NCI-H510A (cell line): ENCODE data around the gene CDT1.
"Not testable (repeated sequence)": the region's sequence is repeated elsewhere in the genome, so short reads cannot be mapped to it uniquely, and the experiment has no call there.

Experiments used
- DNase-seq: peaks from one replicate; lab custom pipeline; 2025; lab: John Stamatoyannopoulos, UW

Gene CDT1

DNA sequence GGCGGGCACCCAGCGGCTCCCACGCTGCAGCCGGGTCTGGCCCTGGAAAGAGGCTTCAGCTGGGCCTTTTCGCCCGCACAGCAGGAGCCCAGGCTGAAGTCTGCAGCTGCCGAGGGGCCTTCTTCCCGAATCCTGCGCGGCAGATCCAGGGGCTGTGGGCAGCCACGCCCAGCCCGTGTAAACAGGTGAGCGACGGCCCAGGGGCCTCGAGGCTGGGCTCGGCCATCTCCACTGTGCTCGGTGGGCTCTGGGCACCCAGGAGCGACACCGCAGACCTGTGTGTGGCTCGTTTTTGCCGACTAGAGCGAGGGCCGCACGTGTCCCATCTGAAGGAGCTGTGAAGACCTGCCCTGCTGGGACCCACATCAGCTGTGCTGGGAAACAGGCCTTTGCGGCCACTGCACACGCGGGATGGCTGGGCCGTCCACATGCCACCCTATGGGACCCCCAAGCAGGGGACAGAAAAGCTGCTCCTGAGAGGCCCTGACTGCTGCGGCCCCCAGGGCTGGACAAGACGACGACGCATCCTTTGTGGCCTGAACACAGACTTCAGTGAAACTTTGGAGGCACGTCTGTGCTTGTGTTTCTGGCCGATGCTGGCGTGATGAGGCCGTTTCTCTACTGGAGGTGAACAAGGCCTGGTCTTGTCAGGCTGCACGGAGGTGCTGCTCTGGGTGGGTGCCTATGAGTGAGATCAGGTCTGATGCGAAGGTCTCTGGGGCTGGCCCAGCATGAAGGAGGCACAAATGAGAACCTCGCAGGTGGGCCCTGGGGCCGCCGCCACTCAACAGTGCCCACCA is 13.3 kb downstream of the CDT1 start:
- no peak for DNase-seq

DNA sequence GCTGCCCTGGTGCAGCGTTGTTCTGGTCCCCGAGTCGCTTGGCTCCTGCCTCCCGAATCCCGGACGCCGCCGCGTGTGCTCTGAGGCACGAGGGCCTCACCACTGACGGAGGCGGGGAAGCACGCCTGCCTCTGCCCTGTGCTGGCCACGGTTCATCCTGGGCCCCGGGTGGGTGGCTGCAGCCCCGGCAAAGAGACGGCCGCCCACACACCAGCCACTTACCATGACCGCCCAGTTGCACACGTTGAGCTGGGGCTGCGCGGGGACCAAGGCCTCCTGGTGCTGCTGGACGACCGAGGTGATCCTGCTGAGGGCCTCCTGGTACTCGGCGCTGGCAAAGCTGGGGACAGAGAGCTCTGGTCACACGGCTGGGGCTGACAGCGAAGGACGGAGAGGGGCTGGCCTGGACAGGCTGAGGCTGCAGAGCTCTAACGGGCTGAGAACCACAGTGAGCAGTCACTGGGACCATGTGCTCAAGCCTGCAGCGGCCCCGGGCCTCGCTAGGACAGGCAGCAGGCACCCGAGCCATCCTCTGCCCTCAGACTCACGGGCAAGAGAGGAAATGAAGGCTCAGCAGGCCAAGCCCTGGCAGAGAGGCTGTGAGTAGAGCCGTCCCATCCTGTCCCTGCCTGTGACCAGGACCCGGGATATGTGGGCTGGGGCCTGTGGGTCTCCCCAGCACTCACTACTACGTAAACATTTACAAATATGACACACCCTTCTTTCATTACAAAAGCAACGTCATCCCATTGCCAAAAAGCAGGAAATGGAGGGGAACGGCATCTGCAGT is 14.4 kb downstream of the CDT1 start:
- no peak for DNase-seq

DNA sequence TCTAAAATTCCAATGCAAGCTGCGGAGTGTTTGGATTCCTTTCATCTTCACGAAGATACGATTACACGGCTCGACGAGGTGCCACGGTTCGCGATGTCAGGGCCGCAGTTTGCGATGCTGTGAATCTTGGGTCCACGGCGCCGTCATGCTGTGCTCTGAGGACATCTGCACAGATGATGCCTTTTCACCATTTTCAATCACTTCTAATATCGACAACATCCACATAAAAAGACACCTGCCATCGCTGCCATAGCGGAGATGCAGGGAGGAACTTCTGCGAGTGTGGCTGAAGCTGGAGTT is 14.9 kb downstream of the CDT1 start:
- DNase-seq, result no peak

GRCh38 chr16:88819126-88819525 is 15.5 kb downstream of the CDT1 start:
- no peak for DNase-seq

GRCh38 chr16:88820385-88821025 is 16.9 kb downstream of the CDT1 start:
- DNase-seq, result no peak

DNA sequence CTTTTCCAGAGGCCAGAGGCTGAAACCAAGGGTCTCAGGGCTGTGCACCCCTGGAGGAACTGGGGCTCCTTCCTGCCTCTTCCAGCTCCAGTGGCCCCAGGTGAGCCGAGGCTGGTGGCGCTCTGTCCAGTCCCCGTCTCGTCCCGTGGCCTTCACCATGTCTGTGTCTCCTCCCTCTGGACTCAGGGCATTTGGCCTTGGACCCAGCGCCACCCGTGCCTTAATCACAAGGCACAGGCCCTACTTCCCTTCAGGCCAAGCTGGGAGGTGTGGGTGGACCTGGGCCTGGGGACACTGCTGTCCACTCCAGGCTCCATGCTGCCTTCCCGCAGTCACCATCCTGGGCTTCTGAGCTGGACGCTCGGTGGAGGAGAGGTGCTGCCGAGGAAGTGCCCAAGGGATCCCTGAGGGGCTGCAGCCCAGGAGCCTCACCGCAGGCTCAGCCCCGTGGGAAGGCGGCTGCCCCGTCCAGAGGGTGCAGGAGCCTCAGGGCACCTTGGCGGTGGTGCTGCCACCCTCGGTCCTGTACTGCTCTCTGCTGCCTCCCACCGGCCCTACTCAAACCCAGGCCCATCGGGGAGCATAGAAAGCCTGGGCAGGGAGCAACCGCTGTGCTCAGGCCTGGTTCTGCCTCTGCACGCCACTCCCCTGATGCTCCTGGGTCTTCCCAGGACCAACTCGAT is 17.7 kb downstream of the CDT1 start:
- no peak for DNase-seq

GRCh38 chr16:88822281-88823040 is 18.9 kb downstream of the CDT1 start:
- DNase-seq, result no peak

GRCh38 chr16:88823646-88824045 is 20.1 kb downstream of the CDT1 start:
- DNase-seq, result not testable (repeated sequence)

GRCh38 chr16:88824256-88825077 is 20.9 kb downstream of the CDT1 start:
- no peak for DNase-seq

DNA sequence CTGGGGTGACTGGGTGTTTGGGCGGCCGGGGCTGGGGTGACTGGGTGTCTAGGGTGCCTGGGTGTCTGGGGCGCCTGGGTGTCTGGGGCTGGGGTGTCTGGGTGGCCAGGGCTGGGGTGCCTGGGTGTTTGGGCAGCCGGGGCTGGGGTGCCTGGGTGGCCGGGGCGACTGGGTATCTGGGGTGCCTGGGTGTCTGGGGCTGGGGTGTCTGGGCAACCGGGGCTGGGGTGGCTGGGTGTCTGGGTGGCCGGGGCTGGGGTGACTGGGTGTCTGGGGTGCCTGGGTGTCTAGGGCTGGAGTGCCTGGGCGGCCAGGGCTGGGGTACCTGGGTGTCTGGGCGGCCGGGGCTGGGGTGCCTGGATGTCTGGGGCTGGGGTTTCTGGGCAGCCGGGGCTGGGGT is 21.6 kb downstream of the CDT1 start:
- DNase-seq, result no peak

DNA sequence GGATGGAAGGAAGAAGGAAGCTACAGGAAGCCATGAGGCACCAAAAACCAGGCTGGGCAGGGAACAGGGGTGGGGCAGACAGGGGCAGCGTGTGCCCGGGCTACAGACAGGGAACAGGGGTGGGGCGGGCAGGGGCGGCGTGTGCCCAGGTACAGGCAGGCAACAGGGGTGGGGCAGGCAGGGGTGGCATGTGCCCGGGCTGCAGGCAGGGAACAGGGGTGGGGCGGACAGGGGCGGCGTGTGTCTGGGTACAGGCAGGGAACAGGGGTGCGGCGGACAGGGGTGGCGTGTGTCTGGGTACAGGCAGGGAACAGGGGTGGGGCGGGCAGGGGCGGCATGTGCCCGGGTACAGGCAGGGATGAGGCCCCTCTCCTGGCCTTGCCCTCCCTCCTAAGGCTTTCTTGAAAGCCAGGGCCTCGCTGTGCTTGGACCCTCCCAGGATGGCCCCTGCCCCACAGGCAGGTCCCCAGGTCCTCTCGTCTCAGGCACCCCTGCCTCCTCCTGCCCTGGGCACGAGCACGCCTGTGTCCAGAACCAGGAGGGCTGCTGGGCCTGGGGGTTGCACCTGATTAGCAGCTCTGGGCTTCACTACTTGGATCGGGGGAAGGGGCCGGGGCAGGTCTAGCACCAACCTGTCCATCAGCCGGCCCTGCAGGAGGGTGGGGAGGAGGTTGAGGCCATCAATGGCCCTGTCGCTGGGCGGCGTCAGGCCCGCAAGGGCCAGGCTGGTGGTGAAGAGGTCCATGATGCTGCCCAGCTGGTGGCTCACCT is 22.7 kb downstream of the CDT1 start:
- DNase-seq, result no peak

DNA sequence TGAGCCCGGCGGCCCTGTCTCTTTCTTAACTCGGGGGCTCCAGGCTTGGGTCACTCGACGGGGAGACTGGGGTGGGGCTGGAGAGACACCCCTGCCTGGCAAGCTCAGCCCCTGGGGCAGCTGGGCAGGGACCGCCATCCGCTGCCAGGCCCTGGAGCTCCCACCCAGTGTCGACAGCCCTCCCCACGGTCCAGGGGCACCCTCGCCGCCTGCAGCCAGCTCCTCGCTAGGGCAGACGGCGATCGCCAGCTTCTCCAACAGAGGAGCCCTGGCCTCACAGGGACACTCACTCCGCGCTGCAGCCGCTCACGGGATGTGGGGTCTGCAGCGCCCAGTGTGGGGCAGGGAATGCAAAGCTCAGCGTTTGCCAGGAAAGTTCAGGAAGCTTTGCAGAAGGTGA is 24.1 kb downstream of the CDT1 start:
- DNase-seq, result no peak

- no peak for DNase-seq
These were observed 25.1 kb downstream of the CDT1 start for GRCh38 chr16:88828711-88829110.

DNA sequence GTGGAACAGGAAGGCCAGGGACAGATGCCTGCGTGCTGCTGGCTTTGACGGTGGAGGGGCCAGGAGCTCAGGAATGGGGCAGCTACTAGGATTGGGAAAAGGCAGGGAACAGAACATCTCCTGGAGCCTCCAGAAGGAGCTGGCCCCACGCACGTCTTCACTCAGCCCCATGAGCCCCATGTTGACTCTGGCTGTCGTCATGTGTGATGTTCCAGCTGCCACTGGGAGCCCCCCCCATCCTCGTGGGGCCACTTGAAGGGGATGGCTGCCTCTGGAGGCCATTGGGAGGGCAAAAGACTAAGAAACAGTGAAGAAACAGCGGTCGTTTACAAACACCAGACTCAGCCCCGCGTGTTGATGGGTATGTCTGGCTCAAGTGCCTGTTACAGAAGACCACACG is 26.7 kb downstream of the CDT1 start:
- no peak for DNase-seq

DNA sequence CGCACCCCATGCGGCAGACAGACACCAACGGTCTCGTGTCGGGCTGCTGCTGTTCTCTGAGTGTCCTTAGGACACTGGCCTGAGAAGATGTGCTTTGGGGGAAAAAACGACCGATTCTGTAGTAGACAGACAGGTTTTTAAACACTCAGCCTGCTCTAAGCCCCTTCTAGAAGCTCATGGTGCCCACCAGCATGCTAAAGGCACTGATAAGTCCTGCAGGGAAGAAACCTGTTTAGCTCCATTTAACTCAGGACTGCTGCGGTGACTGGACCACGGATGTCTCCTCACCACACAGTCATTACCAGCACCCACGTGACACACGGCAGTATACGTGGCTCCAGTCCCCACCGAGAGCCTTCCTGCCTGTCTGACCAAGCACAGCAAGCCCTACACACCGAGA is 27.2 kb downstream of the CDT1 start:
- no peak for DNase-seq

GRCh38 chr16:88831838-88832237 is 28.2 kb downstream of the CDT1 start:
- DNase-seq, result no peak

- DNase-seq, result no peak
These were observed 29.5 kb downstream of the CDT1 start for GRCh38 chr16:88833086-88833485.

GRCh38 chr16:88834670-88835069 is 31.1 kb downstream of the CDT1 start:
- DNase-seq, result no peak

DNA sequence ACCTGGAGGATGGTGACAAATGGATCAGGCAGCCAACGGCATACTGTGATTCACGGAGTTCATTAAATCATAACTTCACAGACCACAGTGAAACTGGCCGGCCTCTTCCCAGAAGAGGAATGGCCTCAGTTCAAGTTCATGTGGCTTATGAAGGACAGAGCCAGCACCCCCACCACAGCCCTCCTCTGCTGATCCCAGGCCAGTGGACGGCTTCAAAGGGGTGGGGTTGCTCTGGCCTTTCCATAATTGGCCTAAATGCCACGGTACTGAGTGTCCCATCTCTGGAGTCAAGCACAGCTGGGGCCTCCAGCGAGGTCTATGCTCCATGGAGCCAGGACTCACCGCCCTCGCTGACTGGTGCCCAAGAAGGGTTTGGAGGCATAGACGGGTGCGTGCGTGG is 31.8 kb downstream of the CDT1 start:
- no peak for DNase-seq

DNA sequence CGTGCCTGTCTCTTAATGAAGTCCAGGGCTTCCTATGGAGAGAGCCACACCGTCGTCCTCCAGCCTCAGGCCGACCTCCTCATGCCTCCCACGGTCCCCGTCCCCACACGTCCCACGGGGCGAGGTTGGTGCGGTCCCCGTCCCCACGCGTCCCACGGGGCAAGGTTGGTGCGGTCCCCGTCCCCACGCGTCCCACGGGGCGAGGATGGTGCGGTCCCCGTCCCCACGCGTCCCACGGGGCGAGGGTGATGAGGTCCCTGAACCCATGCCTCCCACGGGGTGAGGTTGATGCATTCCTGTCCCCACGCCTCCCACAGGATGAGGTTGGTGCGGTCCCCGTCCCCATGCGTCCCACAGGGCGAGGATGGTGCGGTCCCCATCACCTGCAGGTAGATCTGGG is 32.2 kb downstream of the CDT1 start:
- no peak for DNase-seq
